CD1c-positive myeloid dendritic cell (primary cell): ENCODE data around the gene FERMT2.

ENCODE experiments used
- DNase-seq: peaks from one replicate; pipeline ENCODE4 v3.0.0-alpha.2; 2016; ENCODE audit errors: extremely low spot score

Gene FERMT2

GRCh38 chr14:52950898-52951680 lies at the start of gene FERMT2:
FERMT2 (minus strand) TSS chr14:52951050; CDS start chr14:52950568, 482 bp downstream.
- peak; percentile 14 for DNase-seq

GRCh38 chr14:52998376-52999015 lies 47.6 kb upstream of the FERMT2 start:
- no peak for DNase-seq

GRCh38 chr14:52996493-52996892 lies 45.6 kb upstream of the FERMT2 start:
- DNase-seq = no peak

- no peak for DNase-seq
Observed at GRCh38 chr14:52995998-52996397, 45.1 kb upstream of the FERMT2 start.

- no peak for DNase-seq
Observed at GRCh38 chr14:52992236-52992870, 41.5 kb upstream of the FERMT2 start.

- DNase-seq = no peak
Observed at GRCh38 chr14:52988139-52988538, 37.3 kb upstream of the FERMT2 start.

- no peak for DNase-seq
Observed at GRCh38 chr14:52987514-52987913, 36.7 kb upstream of the FERMT2 start.

GRCh38 chr14:52987042-52987441 lies 36.2 kb upstream of the FERMT2 start:
- DNase-seq = no peak

GRCh38 chr14:52977798-52978197 lies 26.9 kb upstream of the FERMT2 start:
- DNase-seq = no peak

- DNase-seq = no peak
Observed at GRCh38 chr14:52974406-52974805, 23.6 kb upstream of the FERMT2 start.

GRCh38 chr14:52961060-52961639 lies 10.3 kb upstream of the FERMT2 start:
- DNase-seq = peak; percentile 22

- no peak for DNase-seq
Observed at GRCh38 chr14:52960627-52961026, 9.8 kb upstream of the FERMT2 start.

- DNase-seq = no peak
Observed at GRCh38 chr14:52954346-52955214, 3.7 kb upstream of the FERMT2 start.

GRCh38 chr14:52951681-52952554 lies 1.1 kb upstream of the FERMT2 start:
- peak; percentile 9 for DNase-seq

GRCh38 chr14:52950410-52950897 lies 396 bp downstream of the FERMT2 start:
- DNase-seq = peak; percentile 7

- DNase-seq = no peak
Observed at GRCh38 chr14:52949711-52950409, 990 bp downstream of the FERMT2 start.

GRCh38 chr14:52949249-52949648 lies 1.6 kb downstream of the FERMT2 start:
- DNase-seq = no peak

- no peak for DNase-seq
Observed at GRCh38 chr14:52948836-52949235, 2.0 kb downstream of the FERMT2 start.

- DNase-seq = no peak
Observed at GRCh38 chr14:52948039-52948438, 2.8 kb downstream of the FERMT2 start.

GRCh38 chr14:52944254-52944653 lies 6.6 kb downstream of the FERMT2 start:
- DNase-seq = no peak
